ENCODE data around the gene IL1RN. TPM values are rescaled to one million over a fixed set of nuclear protein-coding genes. Genes with fewer than 3 reads are reported as not detected.

Gene IL1RN
- polyA plus RNA-seq, 4 donors = 0.90 to 8.2 (median 3.6) TPM

GRCh38 chr2:113102133-113102532, 25.3 kb upstream of the IL1RN start:
- no peak for DNase-seq (ENCODE audit: low read depth in 4 of 4, low spot score in 3 of 4)

GRCh38 chr2:113103277-113103676, 24.1 kb upstream of the IL1RN start:
- no peak for DNase-seq (ENCODE audit: low read depth in 4 of 4, low spot score in 3 of 4)

- no peak for DNase-seq (ENCODE audit: low read depth in 4 of 4, low spot score in 3 of 4)
Measured at GRCh38 chr2:113104054-113104611, 23.3 kb upstream of the IL1RN start.

- DNase-seq (ENCODE audit: low read depth in 4 of 4, low spot score in 3 of 4) = no peak
Measured at GRCh38 chr2:113105047-113105785, 22.2 kb upstream of the IL1RN start.

- no peak for DNase-seq (ENCODE audit: low read depth in 4 of 4, low spot score in 3 of 4)
Measured at GRCh38 chr2:113111121-113111520, 16.3 kb upstream of the IL1RN start.

- DNase-seq (ENCODE audit: low read depth in 4 of 4, low spot score in 3 of 4) = no peak
Measured at GRCh38 chr2:113111823-113112287, 15.5 kb upstream of the IL1RN start.

- no peak for DNase-seq (ENCODE audit: low read depth in 4 of 4, low spot score in 3 of 4)
Measured at GRCh38 chr2:113112441-113112840, 15.0 kb upstream of the IL1RN start.

- no peak for DNase-seq (ENCODE audit: low read depth in 4 of 4, low spot score in 3 of 4)
Measured at GRCh38 chr2:113112871-113113270, 14.5 kb upstream of the IL1RN start.

GRCh38 chr2:113113807-113114206, 13.6 kb upstream of the IL1RN start:
- no peak for DNase-seq (ENCODE audit: low read depth in 4 of 4, low spot score in 3 of 4)

GRCh38 chr2:113114224-113114945, 13.0 kb upstream of the IL1RN start:
- DNase-seq (ENCODE audit: low read depth in 4 of 4, low spot score in 3 of 4) = no peak

- no peak for DNase-seq (ENCODE audit: low read depth in 4 of 4, low spot score in 3 of 4)
Measured at GRCh38 chr2:113114996-113115395, 12.4 kb upstream of the IL1RN start.

- DNase-seq (ENCODE audit: low read depth in 4 of 4, low spot score in 3 of 4) = no peak
Measured at GRCh38 chr2:113116100-113116958, 11.1 kb upstream of the IL1RN start.

GRCh38 chr2:113117541-113118262, 9.7 kb upstream of the IL1RN start:
- no peak for DNase-seq (ENCODE audit: low read depth in 4 of 4, low spot score in 3 of 4)

GRCh38 chr2:113118263-113118657, 9.1 kb upstream of the IL1RN start:
- no peak for DNase-seq (ENCODE audit: low read depth in 4 of 4, low spot score in 3 of 4)

- no peak for DNase-seq (ENCODE audit: low read depth in 4 of 4, low spot score in 3 of 4)
Measured at GRCh38 chr2:113119111-113119510, 8.3 kb upstream of the IL1RN start.

GRCh38 chr2:113120861-113121260, 6.5 kb upstream of the IL1RN start:
- DNase-seq (ENCODE audit: low read depth in 4 of 4, low spot score in 3 of 4) = no peak

- DNase-seq (ENCODE audit: low read depth in 4 of 4, low spot score in 3 of 4) = no peak
Measured at GRCh38 chr2:113122364-113122763, 5.0 kb upstream of the IL1RN start.

- DNase-seq (ENCODE audit: low read depth in 4 of 4, low spot score in 3 of 4) = no peak
Measured at GRCh38 chr2:113123726-113124125, 3.7 kb upstream of the IL1RN start.

GRCh38 chr2:113124181-113124961, 3.0 kb upstream of the IL1RN start:
- DNase-seq (ENCODE audit: low read depth in 4 of 4, low spot score in 3 of 4) = no peak

Data from right renal pelvis (tissue), 4 donors.